Heart right ventricle (tissue), 16 donors: ENCODE results near the gene MIS18BP1. TPM values are rescaled to one million over a fixed set of nuclear protein-coding genes. Genes with fewer than 3 reads are reported as not detected.
"Not testable (repeated sequence)": the region's sequence is repeated elsewhere in the genome, so short reads cannot be mapped to it uniquely, and the experiment has no call there.

Source experiments
- ATAC-seq, 8 donors: fragments of 200-7000 bp; cut with Tn5 transposase; one replicate each; pipeline ENCODE4 v1.9.1; 2020; ENCODE audit warnings: mild to moderate bottlenecking in 8 of 8, moderate library complexity in 8 of 8, moderate number of reproducible peaks in 1 of 8
- DNase-seq, 2 donors: peaks; one replicate each; pipeline ENCODE4 v3.0.0-alpha.2; 2020
- H3K27ac ChIP-seq, 10 donors: fragments of 200-600 bp; sonication (generic) in 2 of 10; one replicate each; pipeline versions ENCODE4 v1.5.0 to v1.8.0; 2020 to 2022; ENCODE audit warnings: mild to moderate bottlenecking in 3 of 10
- H3K27me3 ChIP-seq, 7 donors: fragments of 200-600 bp; one replicate each; pipeline ENCODE4 v1.8.0; 2021 to 2022; ENCODE audit warnings: mild to moderate bottlenecking in 2 of 7
- H3K36me3 ChIP-seq, 9 donors: fragments of 200-600 bp; sonication (generic) in 1 of 9; one replicate each; pipeline versions ENCODE4 v1.5.0 to v1.8.0; 2020 to 2022; ENCODE audit warnings: mild to moderate bottlenecking in 2 of 9
- H3K4me1 ChIP-seq, 9 donors: fragments of 200-600 bp; sonication (generic) in 1 of 9; one replicate each; pipeline versions ENCODE4 v1.5.0 to v1.8.0; 2020 to 2022; ENCODE audit warnings: mild to moderate bottlenecking in 4 of 9
- H3K4me3 ChIP-seq, 10 donors: fragments of 200-600 bp; sonication (generic) in 2 of 10; one replicate each; pipeline versions ENCODE4 v1.5.0 to v1.8.0; 2020 to 2022; ENCODE audit warnings: mild to moderate bottlenecking in 7 of 10, moderate library complexity in 2 of 10
- H3K9me3 ChIP-seq, 11 donors: fragments of 200-600 bp in 10 of 11; sonication (generic) in 2 of 11; one replicate each; pipeline versions ENCODE4 v1.5.0 to v1.8.0; 2013 to 2022; ENCODE audit warnings: mild to moderate bottlenecking in 2 of 11, control low read depth in 1 of 11, moderate library complexity in 1 of 11
- CTCF ChIP-seq, 9 donors: fragments of 200-600 bp; sonication (generic) in 2 of 9; IDR thresholded peaks; one replicate each; pipeline versions ENCODE4 v1.5.0 to v1.8.0; 2021 to 2022; ENCODE audit warnings: antibody characterized with exemption in 9 of 9, mild to moderate bottlenecking in 5 of 9, moderate library complexity in 1 of 9
- WGBS, 2 donors: extraction: QIAGEN DNeasy Blood & Tissue Kit; methylation state at CpG; one replicate each; pipeline ENCODE4 v1.1.7; 2013; ENCODE audit warnings: inconsistent platforms in 1 of 2; 5-methylcytosine and 5-hydroxymethylcytosine counted together
- intact Hi-C, 10 donors: fragments of 100-400 bp; cut with DNase I; formaldehyde crosslinking; loops; one replicate each; pipeline versions ENCODE4 v1.11.1 to v1.14.2; 2022
- polyA plus RNA-seq, 2 donors: library from polyadenylated mRNA; stranded (reverse); fragments of 200-250 nt; gene quantifications; one replicate each; pipeline ENCODE4 v1.2.3, GENCODE V29; 2013
- total RNA-seq, 10 donors: library from RNA; stranded (reverse); fragmentation: NEBNext Ultra II Directional in 3 of 10; extraction: Animal tissue kit (Norgen Biotek cat#: 25700) in 3 of 10; gene quantifications; one replicate each; pipeline versions ENCODE4 v1.2.1 to v1.2.4, GENCODE V29; 2021 to 2023
- donor health status: Arrhythmogenic right ventricular cardiomyopathy.
- donor health status: ischemic (EF 13 %, LVEDD 7.1; RV severe dilation, severe dysfunction).
- donor health status: healthy with polysubstance abuse.
- donor health status: DM: no; HTN: yes; CAD: no.
- donor health status: DM: no; HTN: no; CAD: no.
- donor health status: ischemic (EF 25% LVEDD 6.9; RV normal size, moderate dysfunction).
- donor health status: ischemic (EF 25% LVEDD 5.7; RV mildly dilated, moderate dysfunction).
- donor health status: healthy.
- donor health status: DM: yes; HTN: yes; CAD: no.
- donor health status: Ischemic cardiomyopathy.
- donor health status: ischemic (EF 35%, LVEDD 5.7; RV mildly dilated, moderate dysfunction).
- donor health status: nonischemic (EF 11% LVEDD 7.7; RV severe dilation, severe dysfunction).
- donor health status: DM: yes; HTN: yes; CAD: no.
- donor health status: PGD.
- donor health status: ischemic (EF 29% LVEDD 5.4; RV normal size, mild dysfunction).
- donor health status: nonischemic (EF 23%, LVEDD 6.1; RV moderate dilation, normal function).

The MIS18BP1 gene
- total and polyA plus RNA-seq, 12 donors, result 2.4 to 11.2 (median 7.4) TPM

GRCh38 chr14:45227566-45227965 is 25.4 kb downstream of the MIS18BP1 start:
- peaks cover 0 to 99% (median 13%) of the 10 kb centered on the region in 9 donors for H3K36me3 ChIP-seq

GRCh38 chr14:45222485-45223262 is 30.3 kb downstream of the MIS18BP1 start:
- DNase-seq, result no peak
- intact Hi-C loops, result no loop called here
- H3K27ac ChIP-seq, result no peak overlapping the region
- no peaks in the 10 kb centered on the region for H3K9me3 ChIP-seq
- H3K4me3 ChIP-seq, result no peak overlapping the region
- WGBS, 2 donors, result 89 to 95% methylated on average over 3 of the region's 3 CpGs
- H3K4me1 ChIP-seq, result no peaks in the 10 kb centered on the region
- no peak for TF ChIP-seq CTCF (IDR thresholded peaks at IDR 0.05)
- no peak for ATAC-seq
- H3K27me3 ChIP-seq, result no peaks in the 10 kb centered on the region
- H3K36me3 ChIP-seq, result peaks cover 0 to 84% (median 8%) of the 10 kb centered on the region in 9 donors

More at GRCh38 chr14:45227566-45227965, 25.4 kb downstream of the MIS18BP1 start:
- ATAC-seq (no peak), DNase-seq (no peak)
- TF ChIP-seq CTCF (IDR thresholded peaks at IDR 0.05), result no peak
- Histone ChIP-seq H3K4me3 (no peak overlapping the region), H3K27ac (no peak overlapping the region), H3K9me3 (no peaks in the 10 kb centered on the region), H3K27me3 (no peaks in the 10 kb centered on the region), H3K4me1 (no peaks in the 10 kb centered on the region)
- intact Hi-C loops, result no loop called here
- 98 to 100% methylated on average over 4 of the region's 4 CpGs for WGBS, 2 donors

GRCh38 chr14:45214341-45214740 is 38.7 kb downstream of the MIS18BP1 start:
- H3K9me3 ChIP-seq, H3K27ac ChIP-seq, H3K4me3 ChIP-seq, H3K4me1 ChIP-seq, intact Hi-C loops, H3K27me3 ChIP-seq, ATAC-seq, DNase-seq: not testable (repeated sequence)
- peaks cover 0 to 97% (median 0%) of the 10 kb centered on the region in 9 donors for H3K36me3 ChIP-seq
- whole genome bisulfite sequencing, 2 donors, result 99% methylated on average over 6 of the region's 6 CpGs

GRCh38 chr14:45213716-45214115 is 39.3 kb downstream of the MIS18BP1 start:
- WGBS, 2 donors, result 44 to 58% methylated on average over 1 of the region's 1 CpG
- H3K9me3 ChIP-seq, ATAC-seq, H3K27ac ChIP-seq, DNase-seq, H3K4me1 ChIP-seq, H3K4me3 ChIP-seq, H3K27me3 ChIP-seq, intact Hi-C loops: not testable (repeated sequence)
- H3K36me3 ChIP-seq, result peaks cover 0 to 99% (median 0%) of the 10 kb centered on the region in 9 donors

GRCh38 chr14:45212231-45212630 is 40.8 kb downstream of the MIS18BP1 start:
- no peak overlapping the region for H3K4me3 ChIP-seq
- TF ChIP-seq CTCF (IDR thresholded peaks at IDR 0.05), result no peak
- H3K4me1 ChIP-seq, result peaks cover 0 to 6% (median 0%) of the 10 kb centered on the region in 9 donors
- no peaks in the 10 kb centered on the region for H3K9me3 ChIP-seq
- ATAC-seq (no peak), DNase-seq (no peak)
- H3K27ac ChIP-seq, result no peak overlapping the region
- H3K27me3 ChIP-seq, result no peaks in the 10 kb centered on the region
- peaks cover 0 to 99% (median 0%) of the 10 kb centered on the region in 9 donors for H3K36me3 ChIP-seq
- intact Hi-C loops, result no loop called here
- 60 to 73% methylated on average over 3 of the region's 3 CpGs for WGBS, 2 donors
